ENCODE results near the gene CHADL.

The CHADL gene

GRCh38 chr22:41274856-41275255 lies 34.1 kb upstream of the CHADL start:
- no peak overlapping the region for H3K4me3 ChIP-seq (ENCODE audit: low read length)

GRCh38 chr22:41273128-41273527 lies 32.4 kb upstream of the CHADL start:
- H3F3A ChIP-seq (ENCODE audit: control insufficient read depth, insufficient read depth) = no peaks in the 10 kb centered on the region
- TF ChIP-seq EZH2phosphoT487 (IDR thresholded peaks at IDR 0.05; ENCODE audit: borderline replicate concordance, low read length) = no peak
- TF ChIP-seq, protein P1, sequence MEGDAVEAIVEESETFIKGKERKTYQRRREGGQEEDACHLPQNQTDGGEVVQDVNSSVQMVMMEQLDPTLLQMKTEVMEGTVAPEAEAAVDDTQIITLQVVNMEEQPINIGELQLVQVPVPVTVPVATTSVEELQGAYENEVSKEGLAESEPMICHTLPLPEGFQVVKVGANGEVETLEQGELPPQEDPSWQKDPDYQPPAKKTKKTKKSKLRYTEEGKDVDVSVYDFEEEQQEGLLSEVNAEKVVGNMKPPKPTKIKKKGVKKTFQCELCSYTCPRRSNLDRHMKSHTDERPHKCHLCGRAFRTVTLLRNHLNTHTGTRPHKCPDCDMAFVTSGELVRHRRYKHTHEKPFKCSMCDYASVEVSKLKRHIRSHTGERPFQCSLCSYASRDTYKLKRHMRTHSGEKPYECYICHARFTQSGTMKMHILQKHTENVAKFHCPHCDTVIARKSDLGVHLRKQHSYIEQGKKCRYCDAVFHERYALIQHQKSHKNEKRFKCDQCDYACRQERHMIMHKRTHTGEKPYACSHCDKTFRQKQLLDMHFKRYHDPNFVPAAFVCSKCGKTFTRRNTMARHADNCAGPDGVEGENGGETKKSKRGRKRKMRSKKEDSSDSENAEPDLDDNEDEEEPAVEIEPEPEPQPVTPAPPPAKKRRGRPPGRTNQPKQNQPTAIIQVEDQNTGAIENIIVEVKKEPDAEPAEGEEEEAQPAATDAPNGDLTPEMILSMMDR (IDR thresholded peaks at IDR 0.05; ENCODE audit: low read depth, low read length, poor library complexity, severe bottlenecking) = no peak
- no peak overlapping the region for H3K27ac ChIP-seq (ENCODE audit: low read depth, low read length)
- H3K27me3 ChIP-seq (ENCODE audit: control insufficient read depth, low read length) = no peaks in the 10 kb centered on the region
- no peaks in the 10 kb centered on the region for H3K9me2 ChIP-seq (replicated peaks; ENCODE audit: control insufficient read depth, low read length)
- H4K20me1 ChIP-seq (ENCODE audit: control insufficient read depth, insufficient read depth, low read depth, low read length) = no peaks in the 10 kb centered on the region
- H3K4me1 ChIP-seq (ENCODE audit: control insufficient read depth, low read length) = no peaks in the 10 kb centered on the region
- peaks cover 24% of the 10 kb centered on the region for H3K79me2 ChIP-seq (ENCODE audit: control insufficient read depth, low read length)
- H3K4me3 ChIP-seq (ENCODE audit: low read length) = no peak overlapping the region
- H3K36me3 ChIP-seq (ENCODE audit: control insufficient read depth, low read length) = peaks cover 79% of the 10 kb centered on the region
- no peaks in the 10 kb centered on the region for H3K9me3 ChIP-seq (ENCODE audit: control insufficient read depth, insufficient read depth, low read length)
- H3K4me2 ChIP-seq (ENCODE audit: low read length) = no peak overlapping the region

More at GRCh38 chr22:41274856-41275255, 34.1 kb upstream of the CHADL start:
- Histone ChIP-seq H3K9me2 (replicated peaks; ENCODE audit: control insufficient read depth, low read length) (no peaks in the 10 kb centered on the region), H4K20me1 (ENCODE audit: control insufficient read depth, insufficient read depth, low read depth, low read length) (no peaks in the 10 kb centered on the region), H3F3A (ENCODE audit: control insufficient read depth, insufficient read depth) (no peaks in the 10 kb centered on the region), H3K27me3 (ENCODE audit: control insufficient read depth, low read length) (no peaks in the 10 kb centered on the region), H3K79me2 (ENCODE audit: control insufficient read depth, low read length) (peaks cover 28% of the 10 kb centered on the region), H3K36me3 (ENCODE audit: control insufficient read depth, low read length) (peaks cover 79% of the 10 kb centered on the region), H3K9me3 (ENCODE audit: control insufficient read depth, insufficient read depth, low read length) (no peaks in the 10 kb centered on the region), H3K4me1 (ENCODE audit: control insufficient read depth, low read length) (no peaks in the 10 kb centered on the region), H3K4me2 (ENCODE audit: low read length) (no peak overlapping the region), H3K27ac (ENCODE audit: low read depth, low read length) (no peak overlapping the region)
- no peak for TF ChIP-seq EZH2phosphoT487 (IDR thresholded peaks at IDR 0.05; ENCODE audit: borderline replicate concordance, low read length)
- TF ChIP-seq, protein P1 (IDR thresholded peaks at IDR 0.05; ENCODE audit: low read depth, low read length, poor library complexity, severe bottlenecking) = no peak

DNA sequence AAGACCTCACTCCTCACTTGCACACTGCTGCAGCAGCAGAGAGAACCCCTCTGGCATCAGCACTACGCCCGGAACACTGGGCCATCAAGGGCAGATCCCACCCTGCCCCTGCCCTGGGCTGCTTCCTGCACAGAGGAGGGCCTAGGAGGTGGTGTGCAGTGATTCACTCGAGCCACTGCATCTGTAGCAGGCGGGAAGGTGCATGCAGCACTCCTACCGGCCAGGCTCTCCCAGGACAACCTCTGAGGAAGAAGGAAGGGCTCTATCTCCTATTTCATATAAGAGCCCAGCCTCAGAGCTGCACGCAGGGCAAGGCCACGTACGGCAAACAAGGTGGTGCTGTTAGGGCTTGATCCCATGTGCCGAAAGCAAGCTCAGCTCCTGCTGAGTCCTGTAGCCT lies 31.1 kb upstream of the CHADL start:
- H3F3A ChIP-seq (ENCODE audit: control insufficient read depth, insufficient read depth) = no peaks in the 10 kb centered on the region
- H3K9me3 ChIP-seq (ENCODE audit: control insufficient read depth, insufficient read depth, low read length) = no peaks in the 10 kb centered on the region
- H3K27me3 ChIP-seq (ENCODE audit: control insufficient read depth, low read length) = no peaks in the 10 kb centered on the region
- no peak overlapping the region for H3K4me3 ChIP-seq (ENCODE audit: low read length)
- TF ChIP-seq, protein P1 (IDR thresholded peaks at IDR 0.05; ENCODE audit: low read depth, low read length, poor library complexity, severe bottlenecking) = no peak
- no peak for TF ChIP-seq EZH2phosphoT487 (IDR thresholded peaks at IDR 0.05; ENCODE audit: borderline replicate concordance, low read length)
- H4K20me1 ChIP-seq (ENCODE audit: control insufficient read depth, insufficient read depth, low read depth, low read length) = no peaks in the 10 kb centered on the region
- H3K9me2 ChIP-seq (replicated peaks; ENCODE audit: control insufficient read depth, low read length) = no peaks in the 10 kb centered on the region
- H3K79me2 ChIP-seq (ENCODE audit: control insufficient read depth, low read length) = peaks cover 21% of the 10 kb centered on the region
- no peaks in the 10 kb centered on the region for H3K4me1 ChIP-seq (ENCODE audit: control insufficient read depth, low read length)
- peaks cover 80% of the 10 kb centered on the region for H3K36me3 ChIP-seq (ENCODE audit: control insufficient read depth, low read length)
- no peak overlapping the region for H3K4me2 ChIP-seq (ENCODE audit: low read length)
- no peak overlapping the region for H3K27ac ChIP-seq (ENCODE audit: low read depth, low read length)

Data from DOHH2 (cell line).